ENCODE measurements around the gene MUC2. TPM values are rescaled to one million over a fixed set of nuclear protein-coding genes. Genes with fewer than 3 reads are reported as not detected.

Gene MUC2
- total and polyA plus RNA-seq, 2 experiments from 2014 or later: 0.03 TPM; not detected in 1

GRCh38 chr11:1037506-1038055 is 37.1 kb upstream of the MUC2 start:
- H3K27me3 ChIP-seq: no peaks in the 10 kb centered on the region
- H3K36me3 ChIP-seq: no peaks in the 10 kb centered on the region
- H3K9me3 ChIP-seq (ENCODE audit: low read depth): no peaks in the 10 kb centered on the region
- no peak overlapping the region for H3K27ac ChIP-seq
- no peaks in the 10 kb centered on the region for H3K4me1 ChIP-seq (ENCODE audit: low read depth)
- no peak for TF ChIP-seq CTCF (IDR thresholded peaks at IDR 0.05; ENCODE audit: low read depth, low read length)
- DNase-seq (ENCODE audit: low read depth in 1 of 2, low spot score in 1 of 2): no peak
- no peak overlapping the region for H3K4me3 ChIP-seq

GRCh38 chr11:1038361-1038760 is 36.3 kb upstream of the MUC2 start:
- Histone ChIP-seq H3K4me3 (no peak overlapping the region), H3K36me3 (no peaks in the 10 kb centered on the region), H3K9me3 (ENCODE audit: low read depth) (no peaks in the 10 kb centered on the region), H3K27me3 (no peaks in the 10 kb centered on the region), H3K27ac (no peak overlapping the region), H3K4me1 (ENCODE audit: low read depth) (no peaks in the 10 kb centered on the region)
- no peak for DNase-seq (ENCODE audit: low read depth in 1 of 2, low spot score in 1 of 2)
- TF ChIP-seq CTCF (IDR thresholded peaks at IDR 0.05; ENCODE audit: low read depth, low read length): no peak

- H3K4me3 ChIP-seq: no peak overlapping the region
- H3K36me3 ChIP-seq: no peaks in the 10 kb centered on the region
- H3K27me3 ChIP-seq: no peaks in the 10 kb centered on the region
- H3K27ac ChIP-seq: no peak overlapping the region
- no peak for TF ChIP-seq CTCF (IDR thresholded peaks at IDR 0.05; ENCODE audit: low read depth, low read length)
- no peaks in the 10 kb centered on the region for H3K9me3 ChIP-seq (ENCODE audit: low read depth)
- no peaks in the 10 kb centered on the region for H3K4me1 ChIP-seq (ENCODE audit: low read depth)
- DNase-seq (ENCODE audit: low read depth in 1 of 2, low spot score in 1 of 2): no peak
These were observed 35.8 kb upstream of the MUC2 start for GRCh38 chr11:1038921-1039320.

- no peak for TF ChIP-seq CTCF (IDR thresholded peaks at IDR 0.05; ENCODE audit: low read depth, low read length)
- no peak overlapping the region for H3K27ac ChIP-seq
- no peaks in the 10 kb centered on the region for H3K36me3 ChIP-seq
- no peaks in the 10 kb centered on the region for H3K9me3 ChIP-seq (ENCODE audit: low read depth)
- DNase-seq (ENCODE audit: low read depth in 1 of 2, low spot score in 1 of 2): peak; percentile 26 to 60
- no peak overlapping the region for H3K4me3 ChIP-seq
- no peaks in the 10 kb centered on the region for H3K4me1 ChIP-seq (ENCODE audit: low read depth)
- H3K27me3 ChIP-seq: no peaks in the 10 kb centered on the region
These were observed 34.9 kb upstream of the MUC2 start for GRCh38 chr11:1039481-1040427.

- Histone ChIP-seq H3K4me1 (ENCODE audit: low read depth) (no peaks in the 10 kb centered on the region), H3K4me3 (no peak overlapping the region), H3K27ac (no peak overlapping the region), H3K27me3 (no peaks in the 10 kb centered on the region), H3K9me3 (ENCODE audit: low read depth) (no peaks in the 10 kb centered on the region), H3K36me3 (no peaks in the 10 kb centered on the region)
- no peak for TF ChIP-seq CTCF (IDR thresholded peaks at IDR 0.05; ENCODE audit: low read depth, low read length)
- DNase-seq (ENCODE audit: low read depth in 1 of 2, low spot score in 1 of 2): peak in 1 of 2 donors; percentile 83
These were observed 34.1 kb upstream of the MUC2 start for GRCh38 chr11:1040428-1041148.
